ENCODE measurements around the gene ULBP2.
"Not testable (repeated sequence)": the region's sequence is repeated elsewhere in the genome, so short reads cannot be mapped to it uniquely, and the experiment has no call there.

ULBP2 gene

GRCh38 chr6:149929422-149929821, 12.4 kb upstream of the ULBP2 start:
- no peak for DNase-seq

- DNase-seq, result no peak
Measured at GRCh38 chr6:149931501-149931900, 10.3 kb upstream of the ULBP2 start.

- DNase-seq, result no peak
Measured at GRCh38 chr6:149933036-149933435, 8.8 kb upstream of the ULBP2 start.

- no peak for DNase-seq
Measured at GRCh38 chr6:149933461-149933860, 8.4 kb upstream of the ULBP2 start.

GRCh38 chr6:149934249-149935156, 7.3 kb upstream of the ULBP2 start:
- peak; percentile 57 to 97 for DNase-seq

- DNase-seq, result no peak
Measured at GRCh38 chr6:149935246-149935645, 6.6 kb upstream of the ULBP2 start.

GRCh38 chr6:149935668-149936067, 6.1 kb upstream of the ULBP2 start:
- no peak for DNase-seq

GRCh38 chr6:149936743-149937142, 5.1 kb upstream of the ULBP2 start:
- DNase-seq, result no peak

- DNase-seq, result not testable (repeated sequence)
Measured at GRCh38 chr6:149938013-149938570, 3.7 kb upstream of the ULBP2 start.

- no peak for DNase-seq
Measured at GRCh38 chr6:149938571-149939355, 3.1 kb upstream of the ULBP2 start.

GRCh38 chr6:149939356-149939648, 2.5 kb upstream of the ULBP2 start:
- DNase-seq, result no peak

- no peak for DNase-seq
Measured at GRCh38 chr6:149939909-149940671, 1.7 kb upstream of the ULBP2 start.

GRCh38 chr6:149940672-149940982, 1.2 kb upstream of the ULBP2 start:
- no peak for DNase-seq

GRCh38 chr6:149942461-149942829, 631 bp downstream of the ULBP2 start:
- no peak for DNase-seq

GRCh38 chr6:149943321-149943720, 1.5 kb downstream of the ULBP2 start:
- DNase-seq, result not testable (repeated sequence)

GRCh38 chr6:149945276-149945675, 3.5 kb downstream of the ULBP2 start:
- DNase-seq, result not testable (repeated sequence)

GRCh38 chr6:149946631-149947030, 4.8 kb downstream of the ULBP2 start:
- not testable (repeated sequence) for DNase-seq

GRCh38 chr6:149947533-149947932, 5.7 kb downstream of the ULBP2 start:
- not testable (repeated sequence) for DNase-seq

GRCh38 chr6:149948011-149948410, 6.2 kb downstream of the ULBP2 start:
- DNase-seq, result no peak

GRCh38 chr6:149948616-149949015, 6.8 kb downstream of the ULBP2 start:
- no peak for DNase-seq

- no peak for DNase-seq
Measured at GRCh38 chr6:149950423-149950822, 8.6 kb downstream of the ULBP2 start.

GRCh38 chr6:149951096-149951495, 9.3 kb downstream of the ULBP2 start:
- DNase-seq, result no peak

GRCh38 chr6:149951626-149952025, 9.8 kb downstream of the ULBP2 start:
- DNase-seq, result no peak

All from inflammatory macrophage treated with lipopolysaccharide for 1 hour (primary cell).